Vagina (tissue), 2 donors: ENCODE data around the gene NAMPT. TPM values are rescaled to one million over a fixed set of nuclear protein-coding genes. Genes with fewer than 3 reads are reported as not detected.

Experiments used
- DNase-seq, 2 donors: peaks; one replicate each; pipeline ENCODE4 v3.0.0-alpha.2; 2017; ENCODE audit errors: extremely low spot score in 2 of 2
- H3K27ac ChIP-seq: fragments of 200-600 bp; sonication (generic); one replicate; pipeline ENCODE4 v1.5.1; 2019
- H3K27me3 ChIP-seq: fragments of 200-600 bp; sonication (generic); one replicate; pipeline ENCODE4 v1.5.1; 2019
- H3K36me3 ChIP-seq, 2 donors: fragments of 200-600 bp; sonication (generic); one replicate each; pipeline ENCODE4 v1.5.1; 2017 to 2019
- H3K4me1 ChIP-seq: fragments of 200-600 bp; sonication (generic); one replicate; pipeline ENCODE4 v1.5.1; 2019
- H3K4me3 ChIP-seq, 2 donors: fragments of 200-600 bp; sonication (generic); 1 replicate in 1 of 2; 2 replicates in 1 of 2; pipeline ENCODE4 v1.5.1; 2016 to 2019
- H3K9me3 ChIP-seq: fragments of 200-600 bp; sonication (generic); one replicate; pipeline ENCODE4 v1.5.1; 2019
- POLR2A ChIP-seq, 2 donors: fragments of 450-650 bp; IDR thresholded peaks; one replicate each; pipeline ENCODE4 v1.6.1; 2017; ENCODE audit warnings: antibody characterized with exemption in 2 of 2, mild to moderate bottlenecking in 2 of 2, moderate library complexity in 2 of 2
- POLR2AphosphoS5 ChIP-seq, 2 donors: sonication (generic); formaldehyde crosslinking; IDR thresholded peaks; one replicate each; pipeline ENCODE4 v1.9.0; 2017; ENCODE audit warnings: antibody characterized with exemption in 2 of 2, mild to moderate bottlenecking in 2 of 2, low read depth in 1 of 2; ENCODE audit not compliant: insufficient read depth in 1 of 2
- intact Hi-C: fragments of 100-400 bp; cut with DNase I; formaldehyde crosslinking; loops from one replicate; pipeline ENCODE4 v1.15.1; 2023
- total RNA-seq: library from RNA; depleted of rRNA; stranded (reverse); fragments of >200 nt; gene quantifications from one replicate; pipeline ENCODE4 v1.2.3, GENCODE V29; 2016
- TF ChIP-seq, protein P1 (sequence below), 3 experiments: fragments of 450-650 bp in 2 of 3; fragments of 200-600 bp in 1 of 3; sonication (generic) in 1 of 3; IDR thresholded peaks; one replicate each; pipeline ENCODE4 v1.5.1; 2017 to 2019; ENCODE audit warnings: antibody characterized with exemption in 3 of 3, mild to moderate bottlenecking in 2 of 3, moderate library complexity in 2 of 3

The NAMPT gene
- total RNA-seq, 1 donor from 2014 or later: 400 TPM

DNA sequence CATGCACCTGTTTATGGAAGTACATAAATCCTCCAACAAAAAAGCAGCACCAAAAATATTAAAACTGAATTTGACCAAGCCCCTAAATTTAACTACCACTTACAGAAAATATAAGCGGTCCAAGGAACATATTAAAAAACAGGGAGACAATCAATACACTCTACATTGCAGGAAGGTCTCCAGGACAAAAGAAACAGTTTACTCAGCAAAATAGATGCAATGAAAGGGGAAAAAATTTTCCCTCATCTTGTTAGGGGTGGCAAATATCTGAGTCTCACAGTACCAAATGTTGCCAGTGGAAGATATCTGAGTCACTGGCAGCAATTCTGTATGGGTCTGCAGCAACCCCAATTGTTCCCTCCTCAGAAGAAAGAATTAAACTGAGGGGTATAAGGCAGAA lies 50.4 kb downstream of the NAMPT start:
- no peak for DNase-seq
- H3K27me3 ChIP-seq: no peaks in the 10 kb centered on the region
- TF ChIP-seq, protein P1, sequence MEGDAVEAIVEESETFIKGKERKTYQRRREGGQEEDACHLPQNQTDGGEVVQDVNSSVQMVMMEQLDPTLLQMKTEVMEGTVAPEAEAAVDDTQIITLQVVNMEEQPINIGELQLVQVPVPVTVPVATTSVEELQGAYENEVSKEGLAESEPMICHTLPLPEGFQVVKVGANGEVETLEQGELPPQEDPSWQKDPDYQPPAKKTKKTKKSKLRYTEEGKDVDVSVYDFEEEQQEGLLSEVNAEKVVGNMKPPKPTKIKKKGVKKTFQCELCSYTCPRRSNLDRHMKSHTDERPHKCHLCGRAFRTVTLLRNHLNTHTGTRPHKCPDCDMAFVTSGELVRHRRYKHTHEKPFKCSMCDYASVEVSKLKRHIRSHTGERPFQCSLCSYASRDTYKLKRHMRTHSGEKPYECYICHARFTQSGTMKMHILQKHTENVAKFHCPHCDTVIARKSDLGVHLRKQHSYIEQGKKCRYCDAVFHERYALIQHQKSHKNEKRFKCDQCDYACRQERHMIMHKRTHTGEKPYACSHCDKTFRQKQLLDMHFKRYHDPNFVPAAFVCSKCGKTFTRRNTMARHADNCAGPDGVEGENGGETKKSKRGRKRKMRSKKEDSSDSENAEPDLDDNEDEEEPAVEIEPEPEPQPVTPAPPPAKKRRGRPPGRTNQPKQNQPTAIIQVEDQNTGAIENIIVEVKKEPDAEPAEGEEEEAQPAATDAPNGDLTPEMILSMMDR (IDR thresholded peaks at IDR 0.05): no peak
- TF ChIP-seq POLR2A (IDR thresholded peaks at IDR 0.05) (no peak), POLR2AphosphoS5 (IDR thresholded peaks at IDR 0.05; ENCODE audit: insufficient read depth in 1 of 2, low read depth in 1 of 2) (no peak)
- no peaks in the 10 kb centered on the region for H3K4me1 ChIP-seq
- H3K36me3 ChIP-seq: no peaks in the 10 kb centered on the region
- no peak overlapping the region for H3K4me3 ChIP-seq
- no peaks in the 10 kb centered on the region for H3K9me3 ChIP-seq
- no peak overlapping the region for H3K27ac ChIP-seq
- intact Hi-C loops: no loop called here

DNA sequence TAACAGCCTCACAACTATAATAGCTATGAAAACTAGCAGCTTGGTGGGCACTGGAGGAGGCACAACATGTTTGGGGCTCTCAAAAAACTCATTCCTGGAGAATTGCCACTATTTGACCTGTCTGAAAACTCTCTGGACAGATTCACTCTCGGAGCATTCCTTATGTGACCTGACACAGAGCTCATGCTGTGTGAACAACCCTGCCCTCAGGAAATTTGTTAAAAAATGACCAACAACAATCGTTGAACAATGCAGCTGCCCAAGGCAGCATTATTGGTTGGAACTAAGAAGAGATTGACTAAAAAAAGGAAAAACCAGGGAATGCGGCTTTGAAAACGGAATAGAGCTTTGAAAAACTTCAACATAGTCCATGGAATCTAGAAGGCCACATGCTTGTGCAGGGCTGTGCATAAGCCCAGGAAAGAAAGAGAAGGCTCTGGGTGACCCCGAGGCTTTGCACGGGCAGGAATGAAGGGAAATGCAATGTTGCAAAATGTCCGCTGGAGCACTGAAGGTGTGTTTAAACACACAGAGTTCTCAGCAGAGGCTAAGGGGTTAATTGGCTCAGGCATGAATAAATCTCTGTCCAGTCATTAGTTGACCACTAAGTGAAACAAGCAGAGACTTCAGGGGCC lies 52.8 kb downstream of the NAMPT start:
- Histone ChIP-seq H3K27ac (no peak overlapping the region), H3K9me3 (no peaks in the 10 kb centered on the region), H3K4me1 (no peaks in the 10 kb centered on the region), H3K36me3 (no peaks in the 10 kb centered on the region), H3K4me3 (no peak overlapping the region), H3K27me3 (no peaks in the 10 kb centered on the region)
- TF ChIP-seq POLR2AphosphoS5 (IDR thresholded peaks at IDR 0.05; ENCODE audit: insufficient read depth in 1 of 2, low read depth in 1 of 2) (no peak), POLR2A (IDR thresholded peaks at IDR 0.05) (no peak)
- TF ChIP-seq, protein P1 (IDR thresholded peaks at IDR 0.05): no peak
- DNase-seq: no peak
- intact Hi-C loops: no loop called here

DNA sequence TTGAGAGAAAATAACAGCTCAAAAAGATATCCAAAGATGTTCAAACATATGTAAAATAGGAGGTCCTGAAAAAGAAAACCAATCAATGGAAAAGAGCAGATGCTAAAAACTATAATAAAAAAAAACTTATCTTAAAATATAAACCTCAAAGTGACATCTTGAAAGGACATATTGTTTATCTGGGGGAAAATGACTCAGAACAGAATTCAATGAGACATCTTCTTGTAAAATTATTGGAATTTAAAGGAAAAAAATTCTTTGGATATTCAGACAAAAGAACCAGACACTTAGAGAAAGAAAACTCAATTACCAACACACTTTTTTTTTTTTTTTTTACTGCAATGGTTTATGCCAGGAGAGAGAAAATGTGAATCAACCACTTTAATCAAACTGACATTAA lies 58.9 kb downstream of the NAMPT start:
- no peak overlapping the region for H3K4me3 ChIP-seq
- H3K36me3 ChIP-seq: no peaks in the 10 kb centered on the region
- no peak for DNase-seq
- TF ChIP-seq, protein P1 (IDR thresholded peaks at IDR 0.05): no peak
- TF ChIP-seq POLR2AphosphoS5 (IDR thresholded peaks at IDR 0.05; ENCODE audit: insufficient read depth in 1 of 2, low read depth in 1 of 2) (no peak), POLR2A (IDR thresholded peaks at IDR 0.05) (no peak)
- no peaks in the 10 kb centered on the region for H3K4me1 ChIP-seq
- H3K9me3 ChIP-seq: no peaks in the 10 kb centered on the region
- H3K27ac ChIP-seq: no peak overlapping the region
- H3K27me3 ChIP-seq: no peaks in the 10 kb centered on the region
- intact Hi-C loops: no loop called here

DNA sequence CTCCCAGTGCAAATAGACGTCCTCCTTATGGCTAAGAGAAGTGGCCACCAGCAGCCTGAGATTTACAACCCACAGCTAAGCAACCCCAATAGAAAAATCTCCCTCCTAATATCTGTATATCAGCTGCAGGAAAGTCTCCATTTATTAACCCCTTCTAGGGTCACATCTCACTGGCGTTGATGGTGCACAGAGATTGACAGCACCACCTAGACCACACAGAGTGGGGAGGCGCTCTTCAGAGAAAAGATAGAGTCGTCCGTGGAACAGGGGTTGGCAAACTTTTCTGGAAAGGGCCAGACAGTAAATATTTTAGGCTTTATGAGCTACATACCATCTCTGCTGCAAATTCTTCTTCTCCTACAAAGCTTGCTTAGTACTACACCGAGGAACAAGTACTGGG lies 60.0 kb downstream of the NAMPT start:
- no peaks in the 10 kb centered on the region for H3K27me3 ChIP-seq
- H3K9me3 ChIP-seq: no peaks in the 10 kb centered on the region
- no peak overlapping the region for H3K4me3 ChIP-seq
- no peak for DNase-seq
- TF ChIP-seq POLR2A (IDR thresholded peaks at IDR 0.05): no peak
- H3K4me1 ChIP-seq: peaks cover 3% of the 10 kb centered on the region
- no peaks in the 10 kb centered on the region for H3K36me3 ChIP-seq
- H3K27ac ChIP-seq: no peak overlapping the region
- intact Hi-C loops: no loop called here

DNA sequence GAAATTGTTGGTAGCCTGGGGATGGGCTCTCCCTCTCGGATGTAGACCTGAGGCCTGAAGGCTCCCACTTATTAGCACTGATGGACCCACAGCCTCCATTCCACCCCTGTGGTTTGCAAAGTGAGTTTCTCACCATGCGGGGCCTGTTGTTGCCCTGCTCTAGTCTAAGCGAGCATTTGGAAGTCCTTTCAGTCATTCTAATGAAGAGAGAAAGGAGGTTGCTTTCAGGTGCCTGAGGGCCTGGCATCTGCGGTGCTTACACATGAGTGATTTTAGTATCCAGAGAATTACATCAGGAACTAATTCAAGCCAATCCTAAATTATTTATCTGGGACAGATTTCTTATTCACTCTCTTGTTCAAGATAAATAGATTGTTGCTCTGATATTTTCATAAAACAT lies 61.6 kb downstream of the NAMPT start:
- TF ChIP-seq, protein P1 (IDR thresholded peaks at IDR 0.05): no peak
- TF ChIP-seq POLR2A (IDR thresholded peaks at IDR 0.05) (no peak), POLR2AphosphoS5 (IDR thresholded peaks at IDR 0.05; ENCODE audit: insufficient read depth in 1 of 2, low read depth in 1 of 2) (no peak)
- Histone ChIP-seq H3K36me3 (no peaks in the 10 kb centered on the region), H3K4me1 (peaks cover 16% of the 10 kb centered on the region), H3K27ac (no peak overlapping the region), H3K27me3 (no peaks in the 10 kb centered on the region), H3K4me3 (no peak overlapping the region), H3K9me3 (no peaks in the 10 kb centered on the region)
- intact Hi-C loops: no loop called here
- no peak for DNase-seq
